ENCODE results near the gene SMS.

DNA sequence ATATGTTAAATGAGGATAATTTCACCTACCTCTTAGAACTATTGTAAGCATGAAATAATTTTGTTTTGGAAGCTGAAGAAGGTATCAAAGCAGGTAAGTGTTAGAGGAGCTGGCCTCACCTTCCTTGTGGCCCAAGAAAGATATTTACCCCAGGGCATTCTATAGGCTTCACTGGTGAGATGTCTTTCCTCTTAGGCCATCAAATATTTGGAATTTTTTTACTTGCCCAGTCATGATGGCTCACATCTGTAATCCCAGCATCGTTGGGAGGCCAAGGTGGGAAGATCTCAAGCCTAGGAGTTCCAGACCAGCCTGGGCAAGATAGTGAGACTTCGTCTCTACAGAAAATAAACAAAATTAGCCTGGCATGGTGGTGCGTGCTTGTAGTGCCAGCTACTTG, 6.1 kb upstream of the SMS start:
- TF ChIP-seq CTCF (conservative IDR thresholded peaks at IDR 0.05) (no peak), EZH2 (IDR thresholded peaks at IDR 0.05; ENCODE audit: low read depth) (no peak)
